HCT116 (cell line): ENCODE data around the gene RPL13.

Experiments
- CBX3 ChIP-seq: IDR thresholded peaks from 2 replicates; pipeline ENCODE4 v1.6.1; 2012; ENCODE audit warnings: low read depth
- EZH2 ChIP-seq: fragments of 200-600 bp; sonication (generic); IDR thresholded peaks from 2 replicates; pipeline ENCODE4 v1.6.1; 2017; ENCODE audit warnings: antibody characterized with exemption, mixed run types
- EZH2phosphoT487 ChIP-seq: fragments of 200-600 bp; IDR thresholded peaks from 2 replicates; pipeline ENCODE4 v1.6.1; 2018; ENCODE audit warnings: antibody characterized with exemption, borderline replicate concordance
- JUND ChIP-seq: IDR thresholded peaks from 2 replicates; pipeline ENCODE4 v1.6.1; 2012
- POLR2A ChIP-seq: IDR thresholded peaks from 2 replicates; pipeline ENCODE4 v1.7.0; 2011; ENCODE audit warnings: borderline replicate concordance; ENCODE audit not compliant: insufficient read depth, insufficient read length; ENCODE audit errors: extremely low read depth
- POLR2AphosphoS5 ChIP-seq: IDR thresholded peaks from 2 replicates; pipeline ENCODE4 v1.6.1; 2011; ENCODE audit warnings: mild to moderate bottlenecking, low read depth, low read length, moderate library complexity
- RAD21 ChIP-seq: IDR thresholded peaks from 2 replicates; pipeline ENCODE4 v1.6.1; 2012; ENCODE audit warnings: low read depth, mild to moderate bottlenecking
- SRF ChIP-seq: IDR thresholded peaks from 2 replicates; pipeline ENCODE4 v1.6.1; 2012; ENCODE audit warnings: low read depth
- TCF7L2 ChIP-seq: IDR thresholded peaks from 2 replicates; pipeline ENCODE4 v1.7.0; 2011; ENCODE audit warnings: borderline replicate concordance, inconsistent platforms; ENCODE audit not compliant: insufficient read depth, insufficient read length; ENCODE audit errors: extremely low read depth
- TF ChIP-seq, protein P1 (sequence below), 3 experiments: fragments of 200-600 bp in 1 of 3; sonication (generic) in 1 of 3; IDR thresholded peaks in 2 of 3; conservative IDR thresholded peaks in 1 of 3; 2 replicates each; pipeline ENCODE4 v1.5.1; 2012 to 2017; ENCODE audit warnings: low read depth in 2 of 3, low read length in 2 of 3, antibody characterized with exemption in 1 of 3, borderline replicate concordance in 1 of 3, control low read depth in 1 of 3, mild to moderate bottlenecking in 1 of 3, mixed read lengths in 1 of 3, mixed run types in 1 of 3, moderate library complexity in 1 of 3; ENCODE audit not compliant: insufficient read depth in 1 of 3
- TF ChIP-seq, protein P2 (sequence below): IDR thresholded peaks from 2 replicates; pipeline ENCODE4 v1.6.1; 2012

DNA sequence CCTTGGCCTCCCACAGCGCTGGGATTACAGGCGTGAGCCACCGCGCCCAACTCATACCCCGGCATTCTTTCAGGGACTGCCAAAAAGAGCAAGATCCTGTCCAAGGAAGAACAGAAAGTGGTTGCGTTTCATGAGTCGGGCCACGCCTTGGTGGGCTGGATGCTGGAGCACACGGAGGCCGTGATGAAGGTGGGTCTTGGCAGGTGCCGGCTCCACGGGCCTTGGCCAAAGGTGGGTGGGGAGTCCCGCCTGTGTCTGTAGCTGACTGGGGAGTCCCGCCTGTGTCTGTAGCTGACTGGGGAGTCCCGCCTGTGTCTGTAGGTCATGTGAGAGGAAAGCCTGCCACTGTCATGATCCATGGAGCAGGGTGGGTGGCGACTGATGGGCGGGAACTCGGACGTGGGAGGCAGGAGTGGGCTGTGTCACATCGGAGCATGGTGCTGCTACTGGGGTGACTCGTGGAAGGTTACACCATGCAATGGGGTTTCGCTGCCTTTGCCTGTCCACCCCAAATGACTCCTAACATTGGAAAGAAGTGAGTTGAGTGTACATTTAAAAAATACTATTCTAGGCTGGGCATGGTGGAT, 10.0 kb upstream of the RPL13 start:
- no peak for TF ChIP-seq EZH2
- no peak for TF ChIP-seq CBX3
- TF ChIP-seq POLR2A: no peak
- no peak for TF ChIP-seq RAD21
- TF ChIP-seq, protein P1, sequence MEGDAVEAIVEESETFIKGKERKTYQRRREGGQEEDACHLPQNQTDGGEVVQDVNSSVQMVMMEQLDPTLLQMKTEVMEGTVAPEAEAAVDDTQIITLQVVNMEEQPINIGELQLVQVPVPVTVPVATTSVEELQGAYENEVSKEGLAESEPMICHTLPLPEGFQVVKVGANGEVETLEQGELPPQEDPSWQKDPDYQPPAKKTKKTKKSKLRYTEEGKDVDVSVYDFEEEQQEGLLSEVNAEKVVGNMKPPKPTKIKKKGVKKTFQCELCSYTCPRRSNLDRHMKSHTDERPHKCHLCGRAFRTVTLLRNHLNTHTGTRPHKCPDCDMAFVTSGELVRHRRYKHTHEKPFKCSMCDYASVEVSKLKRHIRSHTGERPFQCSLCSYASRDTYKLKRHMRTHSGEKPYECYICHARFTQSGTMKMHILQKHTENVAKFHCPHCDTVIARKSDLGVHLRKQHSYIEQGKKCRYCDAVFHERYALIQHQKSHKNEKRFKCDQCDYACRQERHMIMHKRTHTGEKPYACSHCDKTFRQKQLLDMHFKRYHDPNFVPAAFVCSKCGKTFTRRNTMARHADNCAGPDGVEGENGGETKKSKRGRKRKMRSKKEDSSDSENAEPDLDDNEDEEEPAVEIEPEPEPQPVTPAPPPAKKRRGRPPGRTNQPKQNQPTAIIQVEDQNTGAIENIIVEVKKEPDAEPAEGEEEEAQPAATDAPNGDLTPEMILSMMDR (IDR thresholded peaks at IDR 0.05 in 2 of 3, conservative IDR thresholded peaks at IDR 0.05 in 1 of 3; ENCODE audit: borderline replicate concordance in 1 of 3, insufficient read depth in 1 of 3, low read depth in 2 of 3, low read length in 2 of 3): no peak
- no peak for TF ChIP-seq TCF7L2
- TF ChIP-seq, protein P2, sequence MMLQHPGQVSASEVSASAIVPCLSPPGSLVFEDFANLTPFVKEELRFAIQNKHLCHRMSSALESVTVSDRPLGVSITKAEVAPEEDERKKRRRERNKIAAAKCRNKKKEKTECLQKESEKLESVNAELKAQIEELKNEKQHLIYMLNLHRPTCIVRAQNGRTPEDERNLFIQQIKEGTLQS: no peak
- no peak for TF ChIP-seq EZH2phosphoT487
- no peak for TF ChIP-seq SRF
- no peak for TF ChIP-seq POLR2AphosphoS5
- no peak for TF ChIP-seq JUND
